Measurements from ENCODE around the gene FCGR1A.
A peak's percentile ranks its signal among the peaks of the same experiment; 100 is the strongest.
"Not testable (repeated sequence)": the region's sequence is repeated elsewhere in the genome, so short reads cannot be mapped to it uniquely, and the experiment has no call there.

The FCGR1A gene

DNA sequence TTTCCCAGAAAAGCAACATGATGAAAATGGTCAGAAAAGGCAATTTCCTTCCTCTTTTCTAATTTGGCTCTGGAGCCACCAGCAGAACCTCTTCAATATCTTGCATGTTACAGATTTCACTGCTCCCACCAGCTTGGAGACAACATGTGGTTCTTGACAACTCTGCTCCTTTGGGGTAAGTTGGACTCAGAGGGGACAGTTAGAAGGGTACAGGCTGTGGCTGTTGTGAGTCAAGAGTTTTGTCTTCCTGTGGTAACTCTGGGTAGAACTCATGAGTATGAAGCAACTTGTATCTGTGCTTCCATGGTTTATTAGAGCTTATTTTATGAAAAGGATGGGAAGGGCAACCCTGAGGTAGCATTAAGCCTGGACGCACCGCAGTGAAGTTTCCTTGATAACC lies at the start of gene FCGR1A:
Gene FCGR1A (plus strand): TSS at position 95 of the 400 bp plus-strand sequence. CDS start 50 bp downstream, at position 145.
- not testable (repeated sequence) for H3K4me3 ChIP-seq (ENCODE audit: low read depth in 1 of 5, low read length in 5 of 5); H3K9ac ChIP-seq (ENCODE audit: low read length in 5 of 5); H3K9me3 ChIP-seq (ENCODE audit: control insufficient read depth in 5 of 5, low read length in 5 of 5); H3K27ac ChIP-seq (ENCODE audit: low read depth, low read length); H3K27me3 ChIP-seq (ENCODE audit: control insufficient read depth in 5 of 5, insufficient read depth in 4 of 5, low read length in 5 of 5); H3K4me1 ChIP-seq (ENCODE audit: control insufficient read depth in 5 of 5, insufficient read depth in 5 of 5, low read length in 5 of 5); H3K36me3 ChIP-seq (ENCODE audit: control insufficient read depth in 5 of 5, insufficient read depth in 5 of 5, low read length in 5 of 5)

DNA sequence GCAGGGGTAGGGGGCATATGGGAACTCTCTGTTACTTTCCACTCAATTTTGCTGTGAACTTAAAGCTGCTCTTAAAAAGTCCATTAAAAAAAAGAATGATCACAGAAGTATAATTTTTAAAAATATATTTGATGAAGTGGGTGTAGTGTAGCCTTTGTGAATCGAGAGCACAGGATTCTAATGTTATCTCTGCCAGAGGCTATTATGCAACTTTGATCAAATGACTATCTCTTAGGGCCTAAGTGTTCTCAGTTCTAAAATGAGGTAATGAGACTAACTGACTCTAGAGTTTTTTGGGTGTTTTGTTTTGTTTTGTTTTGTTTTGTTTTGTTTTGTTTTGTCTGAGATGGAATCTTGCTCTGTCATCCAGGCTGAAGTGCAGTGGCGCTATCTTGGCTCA lies 49.7 kb upstream of the FCGR1A start:
- not testable (repeated sequence) for H3K4me1 ChIP-seq (ENCODE audit: control insufficient read depth in 5 of 5, insufficient read depth in 5 of 5, low read length in 5 of 5); H3K4me3 ChIP-seq (ENCODE audit: low read depth in 1 of 5, low read length in 5 of 5); H3K9me3 ChIP-seq (ENCODE audit: control insufficient read depth in 5 of 5, low read length in 5 of 5); H3K27ac ChIP-seq (ENCODE audit: low read depth, low read length); H3K27me3 ChIP-seq (ENCODE audit: control insufficient read depth in 5 of 5, insufficient read depth in 4 of 5, low read length in 5 of 5); H3K9ac ChIP-seq (ENCODE audit: low read length in 5 of 5); H3K36me3 ChIP-seq (ENCODE audit: control insufficient read depth in 5 of 5, insufficient read depth in 5 of 5, low read length in 5 of 5)

DNA sequence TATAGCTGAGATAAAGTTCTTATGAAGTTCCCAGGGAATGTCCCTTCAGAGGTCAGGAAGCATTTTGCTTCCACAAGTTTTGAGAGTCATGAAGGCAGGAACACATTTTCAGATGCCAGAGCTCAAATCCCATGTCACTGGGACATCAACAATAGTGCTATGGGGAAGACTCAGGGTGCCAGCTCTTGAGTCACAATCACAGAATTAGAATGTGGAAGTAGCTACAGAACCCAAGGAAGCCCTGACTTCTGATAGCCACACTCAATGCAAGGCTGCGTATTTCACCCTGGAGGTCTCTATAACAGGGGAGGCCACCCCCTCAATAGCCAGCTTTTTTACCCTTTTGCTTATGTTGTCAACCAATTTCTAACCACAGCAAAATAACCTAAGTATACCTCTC lies 47.8 kb upstream of the FCGR1A start:
- not testable (repeated sequence) for H3K27me3 ChIP-seq (ENCODE audit: control insufficient read depth in 5 of 5, insufficient read depth in 4 of 5, low read length in 5 of 5); H3K4me1 ChIP-seq (ENCODE audit: control insufficient read depth in 5 of 5, insufficient read depth in 5 of 5, low read length in 5 of 5); H3K36me3 ChIP-seq (ENCODE audit: control insufficient read depth in 5 of 5, insufficient read depth in 5 of 5, low read length in 5 of 5); H3K27ac ChIP-seq (ENCODE audit: low read depth, low read length); H3K9me3 ChIP-seq (ENCODE audit: control insufficient read depth in 5 of 5, low read length in 5 of 5); H3K9ac ChIP-seq (ENCODE audit: low read length in 5 of 5); H3K4me3 ChIP-seq (ENCODE audit: low read depth in 1 of 5, low read length in 5 of 5)

DNA sequence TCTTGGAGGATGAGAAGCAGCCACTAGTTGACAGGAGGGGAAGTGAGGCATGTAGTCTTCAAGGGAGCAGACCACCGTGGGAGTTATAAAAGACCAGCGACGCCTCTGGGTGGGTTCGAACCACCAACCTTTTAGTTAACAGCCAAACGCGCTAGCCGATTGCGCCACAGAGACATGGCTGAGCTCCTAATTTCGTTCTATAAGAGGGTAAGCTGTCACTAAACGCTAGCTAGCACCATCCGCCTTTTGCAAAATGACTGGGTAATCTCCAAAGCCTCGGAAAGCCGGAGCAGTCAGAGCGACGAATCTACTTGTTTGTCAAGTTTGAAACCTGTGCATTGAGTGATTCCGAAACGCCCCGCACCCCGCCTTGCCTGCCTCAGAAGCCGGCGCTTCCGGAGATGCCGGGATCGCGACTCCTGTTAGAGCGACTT lies 42.3 kb upstream of the FCGR1A start:
- not testable (repeated sequence) for H3K27ac ChIP-seq (ENCODE audit: low read depth, low read length); H3K4me1 ChIP-seq (ENCODE audit: control insufficient read depth in 5 of 5, insufficient read depth in 5 of 5, low read length in 5 of 5)

DNA sequence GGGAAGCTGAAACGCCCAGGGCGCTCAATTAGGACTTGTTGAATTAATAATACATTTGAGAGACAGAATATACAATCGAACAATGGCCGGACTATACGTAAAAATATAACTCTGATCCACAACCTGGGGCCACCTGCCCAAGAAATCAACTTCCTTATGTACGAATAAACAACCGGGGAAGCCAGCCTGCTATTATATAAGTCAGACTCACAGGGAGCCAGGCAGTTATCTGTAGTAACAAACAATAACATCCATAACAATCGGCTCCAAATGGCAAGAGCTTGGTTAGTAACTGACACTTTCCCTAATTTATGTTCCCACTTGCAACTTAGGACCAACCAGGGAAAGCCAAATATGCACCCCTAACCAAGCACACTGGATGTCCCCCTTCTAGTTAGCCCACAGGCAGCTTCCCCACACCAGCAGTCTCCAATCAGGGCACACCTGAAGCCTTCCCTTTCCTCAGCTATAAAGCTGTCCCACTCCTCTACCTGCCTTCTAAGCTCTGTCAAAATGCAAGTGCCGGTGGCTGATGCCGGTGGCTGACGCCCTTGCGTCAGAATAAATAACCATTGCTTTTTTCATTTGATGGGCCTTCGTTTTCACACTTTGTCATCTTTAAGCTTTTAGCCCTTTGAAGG lies 41.8 kb upstream of the FCGR1A start:
- not testable (repeated sequence) for H3K27me3 ChIP-seq (ENCODE audit: control insufficient read depth in 5 of 5, insufficient read depth in 4 of 5, low read length in 5 of 5); H3K9me3 ChIP-seq (ENCODE audit: control insufficient read depth in 5 of 5, low read length in 5 of 5); H3K27ac ChIP-seq (ENCODE audit: low read depth, low read length); H3K4me1 ChIP-seq (ENCODE audit: control insufficient read depth in 5 of 5, insufficient read depth in 5 of 5, low read length in 5 of 5); H3K36me3 ChIP-seq (ENCODE audit: control insufficient read depth in 5 of 5, insufficient read depth in 5 of 5, low read length in 5 of 5); H3K9ac ChIP-seq (ENCODE audit: low read length in 5 of 5)
- H3K4me3 ChIP-seq (ENCODE audit: low read depth in 1 of 5, low read length in 5 of 5), result peak overlapping the region in 3 of 5 donors; percentile 15 to 53 (median 42)

More for the DNA sequence above, 42.3 kb upstream of the FCGR1A start:
- H3K4me3 ChIP-seq (ENCODE audit: low read depth in 1 of 5, low read length in 5 of 5), result peak overlapping the region in 3 of 5 donors; percentile 15 to 53 (median 42)
- not testable (repeated sequence) for H3K27me3 ChIP-seq (ENCODE audit: control insufficient read depth in 5 of 5, insufficient read depth in 4 of 5, low read length in 5 of 5); H3K36me3 ChIP-seq (ENCODE audit: control insufficient read depth in 5 of 5, insufficient read depth in 5 of 5, low read length in 5 of 5); H3K9ac ChIP-seq (ENCODE audit: low read length in 5 of 5); H3K9me3 ChIP-seq (ENCODE audit: control insufficient read depth in 5 of 5, low read length in 5 of 5)

DNA sequence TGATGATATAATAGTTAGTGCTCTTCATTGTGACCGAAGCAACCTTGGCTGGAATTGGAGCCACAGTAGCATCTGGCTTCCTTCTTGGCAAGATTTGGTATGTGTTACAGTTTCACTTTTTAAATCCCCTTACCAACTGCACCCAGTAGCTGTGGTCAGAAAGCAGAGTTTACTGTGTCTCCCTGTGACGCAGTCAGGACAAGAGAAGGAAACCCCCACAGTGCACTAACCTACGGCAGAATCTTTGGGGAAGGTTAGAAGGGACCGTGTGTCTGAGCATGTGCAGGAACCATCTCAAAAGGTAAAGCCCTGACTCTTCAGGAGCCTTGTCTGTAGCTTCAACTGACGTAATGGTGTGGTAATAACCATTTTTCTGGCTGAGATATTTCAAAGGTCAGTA lies 40.6 kb upstream of the FCGR1A start:
- not testable (repeated sequence) for H3K4me3 ChIP-seq (ENCODE audit: low read depth in 1 of 5, low read length in 5 of 5); H3K9me3 ChIP-seq (ENCODE audit: control insufficient read depth in 5 of 5, low read length in 5 of 5); H3K27me3 ChIP-seq (ENCODE audit: control insufficient read depth in 5 of 5, insufficient read depth in 4 of 5, low read length in 5 of 5); H3K9ac ChIP-seq (ENCODE audit: low read length in 5 of 5); H3K27ac ChIP-seq (ENCODE audit: low read depth, low read length); H3K4me1 ChIP-seq (ENCODE audit: control insufficient read depth in 5 of 5, insufficient read depth in 5 of 5, low read length in 5 of 5); H3K36me3 ChIP-seq (ENCODE audit: control insufficient read depth in 5 of 5, insufficient read depth in 5 of 5, low read length in 5 of 5)

DNA sequence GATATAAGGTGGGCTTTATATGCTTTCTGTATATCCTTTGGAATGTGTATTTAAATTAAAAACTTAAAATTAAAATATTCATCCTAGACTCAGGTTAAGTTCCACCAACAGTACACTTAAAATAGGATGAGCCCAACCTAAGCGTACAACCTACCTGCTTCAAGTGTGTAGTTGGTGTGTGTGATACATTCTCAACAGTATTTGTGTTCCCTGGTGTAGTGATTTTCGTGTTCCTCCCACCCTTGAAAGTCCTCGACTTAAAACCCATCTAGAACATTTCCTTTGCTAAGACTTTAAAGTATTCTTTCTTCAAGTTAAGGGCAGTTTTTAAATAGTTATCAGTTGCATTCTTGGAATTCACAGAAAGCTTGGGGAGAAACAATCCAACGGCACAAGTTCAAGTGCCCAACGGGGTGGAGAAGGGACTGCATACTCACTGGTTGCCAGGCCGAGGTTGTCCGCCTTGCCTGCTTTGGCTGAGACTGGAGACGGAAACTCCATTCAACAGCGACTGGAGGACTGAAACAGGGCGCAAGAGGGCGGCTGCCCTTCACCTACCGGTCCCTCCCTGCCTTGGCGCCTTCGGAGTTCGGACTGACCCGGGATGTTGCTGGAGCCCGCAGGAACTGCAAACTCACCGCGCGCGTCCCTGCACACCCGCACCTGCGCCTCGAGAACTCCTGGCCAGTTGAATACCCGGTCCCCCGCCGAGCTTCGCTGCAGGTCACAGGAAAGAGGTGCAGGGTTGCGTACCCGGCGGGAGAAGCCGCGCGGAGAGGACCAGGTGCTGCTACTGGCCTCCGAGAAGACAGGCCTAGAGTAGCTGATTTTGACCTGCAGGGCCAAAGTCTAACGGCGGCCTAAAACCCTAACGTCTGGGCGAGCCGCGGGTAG lies 35.8 kb upstream of the FCGR1A start:
- not testable (repeated sequence) for H3K4me3 ChIP-seq (ENCODE audit: low read depth in 1 of 5, low read length in 5 of 5); H3K27me3 ChIP-seq (ENCODE audit: control insufficient read depth in 5 of 5, insufficient read depth in 4 of 5, low read length in 5 of 5); H3K4me1 ChIP-seq (ENCODE audit: control insufficient read depth in 5 of 5, insufficient read depth in 5 of 5, low read length in 5 of 5); H3K36me3 ChIP-seq (ENCODE audit: control insufficient read depth in 5 of 5, insufficient read depth in 5 of 5, low read length in 5 of 5); H3K9ac ChIP-seq (ENCODE audit: low read length in 5 of 5); H3K9me3 ChIP-seq (ENCODE audit: control insufficient read depth in 5 of 5, low read length in 5 of 5); H3K27ac ChIP-seq (ENCODE audit: low read depth, low read length)

DNA sequence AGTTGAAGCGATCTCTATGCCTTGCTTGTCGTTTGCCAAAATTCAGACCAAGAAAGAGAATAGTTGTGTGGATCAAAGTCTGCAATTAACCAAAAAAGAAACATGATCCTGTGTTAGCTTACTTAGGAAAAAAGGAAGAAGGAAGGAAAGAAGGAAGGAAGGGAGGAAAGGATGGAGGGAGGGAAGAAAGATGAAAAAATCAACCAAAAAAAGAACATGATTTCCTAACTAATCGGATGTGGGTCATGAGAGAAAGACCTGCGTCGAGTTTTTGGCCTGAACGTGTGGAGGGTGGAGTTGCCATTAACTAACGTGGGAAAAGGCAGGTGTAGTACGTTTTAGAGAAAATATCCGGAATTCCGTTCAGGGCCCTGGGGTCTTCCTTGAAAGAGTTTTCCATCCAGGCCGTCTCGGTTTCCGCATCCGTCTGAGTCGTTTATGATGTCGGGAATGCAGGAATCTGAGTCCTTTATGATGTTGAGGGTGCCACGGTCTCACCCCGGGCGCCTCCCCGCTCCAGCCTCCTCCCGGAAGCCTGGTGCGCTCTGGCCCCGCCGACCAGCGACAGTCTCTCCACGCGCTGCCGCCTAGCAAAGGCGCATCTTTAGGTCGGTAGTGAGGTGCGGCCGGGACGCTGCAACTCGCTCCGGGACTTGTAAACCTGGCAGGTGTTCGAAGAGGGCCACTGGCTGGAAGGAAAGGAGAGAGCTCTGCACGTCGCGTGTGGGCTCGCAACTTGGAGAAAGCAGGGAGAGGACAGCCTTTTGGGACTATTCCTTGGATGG lies 34.9 kb upstream of the FCGR1A start:
- not testable (repeated sequence) for H3K4me1 ChIP-seq (ENCODE audit: control insufficient read depth in 5 of 5, insufficient read depth in 5 of 5, low read length in 5 of 5); H3K9me3 ChIP-seq (ENCODE audit: control insufficient read depth in 5 of 5, low read length in 5 of 5); H3K27ac ChIP-seq (ENCODE audit: low read depth, low read length)

DNA sequence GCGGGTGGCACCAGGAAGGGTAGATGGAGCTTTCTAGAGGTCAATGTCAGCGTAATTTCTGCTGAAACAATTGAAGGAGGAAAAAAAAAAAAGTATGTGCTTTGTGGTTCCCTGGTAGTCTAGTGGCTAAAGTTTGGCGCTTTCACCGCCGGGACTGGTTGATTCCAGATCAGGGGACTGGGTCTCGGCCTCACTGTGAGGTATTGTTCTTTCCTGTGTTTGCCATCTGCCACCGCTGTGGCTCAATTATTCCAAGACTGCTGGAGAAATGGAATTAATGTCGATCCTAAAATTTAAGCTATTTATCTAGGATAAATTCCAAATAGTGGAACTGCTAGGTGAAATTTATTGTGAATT lies 34.4 kb upstream of the FCGR1A start:
- not testable (repeated sequence) for H3K4me1 ChIP-seq (ENCODE audit: control insufficient read depth in 5 of 5, insufficient read depth in 5 of 5, low read length in 5 of 5); H3K36me3 ChIP-seq (ENCODE audit: control insufficient read depth in 5 of 5, insufficient read depth in 5 of 5, low read length in 5 of 5); H3K27ac ChIP-seq (ENCODE audit: low read depth, low read length); H3K9ac ChIP-seq (ENCODE audit: low read length in 5 of 5); H3K27me3 ChIP-seq (ENCODE audit: control insufficient read depth in 5 of 5, insufficient read depth in 4 of 5, low read length in 5 of 5); H3K4me3 ChIP-seq (ENCODE audit: low read depth in 1 of 5, low read length in 5 of 5); H3K9me3 ChIP-seq (ENCODE audit: control insufficient read depth in 5 of 5, low read length in 5 of 5)

More for the DNA sequence above, 34.9 kb upstream of the FCGR1A start:
- H3K4me3 ChIP-seq (ENCODE audit: low read depth in 1 of 5, low read length in 5 of 5); H3K9ac ChIP-seq (ENCODE audit: low read length in 5 of 5); H3K36me3 ChIP-seq (ENCODE audit: control insufficient read depth in 5 of 5, insufficient read depth in 5 of 5, low read length in 5 of 5); H3K27me3 ChIP-seq (ENCODE audit: control insufficient read depth in 5 of 5, insufficient read depth in 4 of 5, low read length in 5 of 5): not testable (repeated sequence)

DNA sequence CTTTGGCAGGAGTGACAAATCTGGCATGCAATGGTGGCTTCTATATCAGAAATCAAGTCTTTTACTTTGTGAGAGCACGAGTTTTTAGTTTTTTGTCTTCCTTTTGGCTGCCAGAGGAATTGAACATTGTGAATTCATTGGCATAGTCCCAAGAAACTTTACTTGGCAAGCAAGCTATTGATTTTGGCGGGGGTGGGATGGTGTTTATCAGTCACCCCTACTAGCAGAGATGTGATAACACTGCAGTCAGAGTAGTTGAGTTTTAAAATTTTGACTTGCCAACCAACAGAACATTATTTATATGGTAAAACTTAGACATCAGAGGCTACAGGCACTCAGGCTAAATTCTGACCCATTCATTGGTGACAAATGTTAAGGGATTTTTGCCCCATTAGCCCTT lies 31.9 kb upstream of the FCGR1A start:
- H3K36me3 ChIP-seq (ENCODE audit: control insufficient read depth in 5 of 5, insufficient read depth in 5 of 5, low read length in 5 of 5); H3K27ac ChIP-seq (ENCODE audit: low read depth, low read length); H3K27me3 ChIP-seq (ENCODE audit: control insufficient read depth in 5 of 5, insufficient read depth in 4 of 5, low read length in 5 of 5); H3K4me3 ChIP-seq (ENCODE audit: low read depth in 1 of 5, low read length in 5 of 5); H3K4me1 ChIP-seq (ENCODE audit: control insufficient read depth in 5 of 5, insufficient read depth in 5 of 5, low read length in 5 of 5); H3K9me3 ChIP-seq (ENCODE audit: control insufficient read depth in 5 of 5, low read length in 5 of 5); H3K9ac ChIP-seq (ENCODE audit: low read length in 5 of 5): not testable (repeated sequence)

Measured in subcutaneous abdominal adipose tissue (tissue), 5 donors.